ENCODE measurements around the gene SLC4A5.

Gene SLC4A5

GRCh38 chr2:74227646-74228045 lies 115.6 kb downstream of the SLC4A5 start:
- no peak for TF ChIP-seq ZFX (IDR thresholded peaks at IDR 0.05; ENCODE audit: borderline replicate concordance)
- TF ChIP-seq CTCF (IDR thresholded peaks at IDR 0.05) = no peak
- H3K27ac ChIP-seq = no peak overlapping the region

GRCh38 chr2:74226648-74227213 lies 116.5 kb downstream of the SLC4A5 start:
- H3K27ac ChIP-seq = no peak overlapping the region
- no peak for TF ChIP-seq CTCF (IDR thresholded peaks at IDR 0.05)
- no peak for TF ChIP-seq ZFX (IDR thresholded peaks at IDR 0.05; ENCODE audit: borderline replicate concordance)

- TF ChIP-seq CTCF (IDR thresholded peaks at IDR 0.05) (no peak), ZFX (IDR thresholded peaks at IDR 0.05; ENCODE audit: borderline replicate concordance) (no peak)
- no peak overlapping the region for H3K27ac ChIP-seq
These were observed 117.3 kb downstream of the SLC4A5 start for GRCh38 chr2:74225698-74226459.

GRCh38 chr2:74223941-74224770 lies 119.1 kb downstream of the SLC4A5 start:
- TF ChIP-seq CTCF (IDR thresholded peaks at IDR 0.05) = no peak
- TF ChIP-seq ZFX (IDR thresholded peaks at IDR 0.05; ENCODE audit: borderline replicate concordance) = no peak
- no peak overlapping the region for H3K27ac ChIP-seq

- no peak overlapping the region for H3K27ac ChIP-seq
- TF ChIP-seq ZFX (IDR thresholded peaks at IDR 0.05; ENCODE audit: borderline replicate concordance) (no peak), CTCF (IDR thresholded peaks at IDR 0.05) (no peak)
These were observed 120.9 kb downstream of the SLC4A5 start for GRCh38 chr2:74222300-74222650.

- H3K27ac ChIP-seq = 0 out of 2 replicates have a peak overlapping the region, but pooled peaks have one; percentile 15
- no peak for TF ChIP-seq ZFX (IDR thresholded peaks at IDR 0.05; ENCODE audit: borderline replicate concordance)
- no peak for TF ChIP-seq CTCF (IDR thresholded peaks at IDR 0.05)
These were observed 121.5 kb downstream of the SLC4A5 start for GRCh38 chr2:74221604-74222299.

Data from 22Rv1 (cell line).